NK-92 treated with Interleukin-12 subunit alpha and Interleukin-12 subunit beta, amount 100 ng/mL, for 24 hours (cell line): ENCODE results near the gene EED.
"Not testable (repeated sequence)": the region's sequence is repeated elsewhere in the genome, so short reads cannot be mapped to it uniquely, and the experiment has no call there.

Source experiments
- DNase-seq: peaks from one replicate; lab custom pipeline; 2025; lab: John Stamatoyannopoulos, UW

Gene EED

GRCh38 chr11:86218125-86219084 is 26.1 kb upstream of the EED start:
- DNase-seq: no peak

GRCh38 chr11:86219311-86220193 is 25.0 kb upstream of the EED start:
- no peak for DNase-seq

GRCh38 chr11:86220653-86221052 is 23.9 kb upstream of the EED start:
- no peak for DNase-seq

GRCh38 chr11:86222081-86222480 is 22.5 kb upstream of the EED start:
- DNase-seq: no peak

GRCh38 chr11:86224575-86224974 is 20.0 kb upstream of the EED start:
- not testable (repeated sequence) for DNase-seq

GRCh38 chr11:86225344-86225743 is 19.2 kb upstream of the EED start:
- DNase-seq: not testable (repeated sequence)

- DNase-seq: no peak
These were observed 16.1 kb upstream of the EED start for GRCh38 chr11:86228269-86229038.

GRCh38 chr11:86229039-86229330 is 15.6 kb upstream of the EED start:
- DNase-seq: peak; percentile 19

GRCh38 chr11:86230179-86230804 is 14.3 kb upstream of the EED start:
- DNase-seq: no peak

GRCh38 chr11:86230921-86231434 is 13.6 kb upstream of the EED start:
- no peak for DNase-seq

- no peak for DNase-seq
These were observed 12.0 kb upstream of the EED start for GRCh38 chr11:86232556-86232955.

- DNase-seq: no peak
These were observed 9.6 kb upstream of the EED start for GRCh38 chr11:86234831-86235461.

GRCh38 chr11:86237267-86237804 is 7.2 kb upstream of the EED start:
- no peak for DNase-seq

- DNase-seq: no peak
These were observed 4.4 kb upstream of the EED start for GRCh38 chr11:86240164-86240563.

GRCh38 chr11:86241956-86242535 is 2.5 kb upstream of the EED start:
- DNase-seq: no peak

GRCh38 chr11:86243396-86243795 is 1.2 kb upstream of the EED start:
- no peak for DNase-seq

GRCh38 chr11:86244063-86244521 is 461 bp upstream of the EED start:
- peak; percentile 81 for DNase-seq

GRCh38 chr11:86245369-86246292 is 1.1 kb downstream of the EED start:
- no peak for DNase-seq

- DNase-seq: no peak
These were observed 1.7 kb downstream of the EED start for GRCh38 chr11:86246293-86246675.
